ENCODE data around the gene ATAD3A. TPM values are rescaled to one million over a fixed set of nuclear protein-coding genes. Genes with fewer than 3 reads are reported as not detected.
"Not testable (repeated sequence)": the region's sequence is repeated elsewhere in the genome, so short reads cannot be mapped to it uniquely, and the experiment has no call there.

Gene ATAD3A
- total and polyA plus RNA-seq, 2 experiments from 2014 or later = 36.5 to 80.3 TPM

- no peak overlapping the region for H3K4me2 ChIP-seq
- no peaks in the 10 kb centered on the region for H3K4me1 ChIP-seq (ENCODE audit: insufficient read depth)
- H3K27me3 ChIP-seq (ENCODE audit: insufficient read depth) = no peaks in the 10 kb centered on the region
- H4K20me1 ChIP-seq (replicated peaks; ENCODE audit: insufficient read depth) = no peaks in the 10 kb centered on the region
- no peak overlapping the region for H2AFZ ChIP-seq
- no peak for TF ChIP-seq ZNF114 (CRISPR knock-in tag; IDR thresholded peaks at IDR 0.05)
- no peak for TF ChIP-seq STAT1 (IDR thresholded peaks at IDR 0.05; ENCODE audit: unreplicated experiment)
- TF ChIP-seq JUNB (IDR thresholded peaks at IDR 0.05; ENCODE audit: unreplicated experiment) = no peak
- no peak for TF ChIP-seq REST (IDR thresholded peaks at IDR 0.05; ENCODE audit: unreplicated experiment)
- no peak for TF ChIP-seq EZH2 (IDR thresholded peaks at IDR 0.05; ENCODE audit: low read depth, unreplicated experiment)
- TF ChIP-seq CREB1 (CRISPR knock-in tag; IDR thresholded peaks at IDR 0.05; ENCODE audit: low read depth) = no peak
- TF ChIP-seq NANOG (IDR thresholded peaks at IDR 0.05; ENCODE audit: borderline replicate concordance) = no peak
- TF ChIP-seq ETS1 (IDR thresholded peaks at IDR 0.05) = no peak
- TF ChIP-seq EZH2phosphoT487 (IDR thresholded peaks at IDR 0.05; ENCODE audit: unreplicated experiment) = no peak
- TF ChIP-seq ZNF331 (CRISPR knock-in tag; IDR thresholded peaks at IDR 0.05; ENCODE audit: low read depth) = no peak
- no peak for TF ChIP-seq POLR2AphosphoS5 (IDR thresholded peaks at IDR 0.05; ENCODE audit: low read depth)
- no peak for TF ChIP-seq CTCF (conservative IDR thresholded peaks at IDR 0.05; ENCODE audit: low read depth in 2 of 2)
- H3K27ac ChIP-seq (ENCODE audit: low read depth) = no peak overlapping the region
- Mint-ChIP-seq H3K9me3 (peaks cover 5% of the 10 kb centered on the region; the same call in 1 of the 3 replicates), H3K36me3 (ENCODE audit: low read depth) (no peaks in the 10 kb centered on the region; the same call in 2 of the 3 replicates), H3K27ac (no peak overlapping the region), H3K4me1 (peaks cover 7% of the 10 kb centered on the region; the same call in 2 of the 3 replicates), H3K27me3 (ENCODE audit: insufficient read depth, low read depth, poor library complexity) (peaks cover 2% of the 10 kb centered on the region), H3K4me3 (no peak overlapping the region; the same call in 2 of the 3 replicates)
- ATAC-seq (no peak), DNase-seq (ENCODE audit: low spot score) (no peak)
- no peak overlapping the region for H3K4me3 ChIP-seq
- H3K9me2 ChIP-seq (ENCODE audit: insufficient read depth) = no peaks in the 10 kb centered on the region
- H3K79me2 ChIP-seq (replicated peaks; ENCODE audit: insufficient read depth) = no peaks in the 10 kb centered on the region
- no peaks in the 10 kb centered on the region for H3K36me3 ChIP-seq (ENCODE audit: insufficient read depth)
- 0 out of 2 replicates have a peak, but pooled peaks cover 2% of the 10 kb centered on the region for H3F3A ChIP-seq (replicated peaks; ENCODE audit: low read depth)
These were observed 4.7 kb upstream of the ATAD3A start for GRCh38 chr1:1507305-1507704.

DNA sequence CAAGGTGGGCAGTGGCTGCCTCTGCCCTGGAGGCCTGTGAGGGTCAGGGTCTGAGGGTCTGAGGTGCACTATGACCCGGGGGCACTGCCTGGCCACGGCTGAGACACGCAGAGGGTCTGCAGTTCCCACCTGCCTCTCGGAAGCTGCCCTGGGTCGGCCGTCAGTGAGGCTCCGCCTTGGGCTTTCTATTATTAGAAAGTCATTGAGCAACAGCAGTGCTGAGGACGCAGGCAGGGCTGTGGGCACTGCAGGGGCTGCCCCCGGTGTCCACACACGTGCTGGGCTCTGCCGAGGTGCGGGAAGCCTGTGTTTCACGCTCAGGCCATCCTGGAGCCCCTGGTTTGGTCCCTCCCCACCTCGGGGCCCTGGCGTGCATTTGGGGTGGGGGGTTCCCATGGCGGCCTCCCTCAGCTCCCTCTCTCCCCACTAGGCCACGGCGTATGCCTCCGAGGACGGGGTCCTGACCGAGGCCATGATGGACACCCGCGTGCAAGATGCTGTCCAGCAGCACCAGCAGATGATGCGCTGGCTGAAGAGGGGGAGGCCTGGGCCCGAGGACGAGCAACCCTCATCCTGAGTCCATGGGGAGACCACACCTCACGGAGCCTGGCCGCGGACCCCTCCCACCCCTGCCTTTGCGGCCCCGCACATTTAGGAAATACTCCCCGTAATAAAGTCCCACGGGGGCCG is 3.0 kb upstream of the ATAD3A start:
- H3K27ac ChIP-seq (ENCODE audit: low read depth); H3K4me3 Mint-ChIP-seq; H2AFZ ChIP-seq; H3K27me3 Mint-ChIP-seq (ENCODE audit: insufficient read depth, low read depth, poor library complexity); ATAC-seq; H3K4me2 ChIP-seq; H3F3A ChIP-seq (replicated peaks; ENCODE audit: low read depth); H3K79me2 ChIP-seq (replicated peaks; ENCODE audit: insufficient read depth); H3K36me3 ChIP-seq (ENCODE audit: insufficient read depth); H3K27me3 ChIP-seq (ENCODE audit: insufficient read depth); H4K20me1 ChIP-seq (replicated peaks; ENCODE audit: insufficient read depth); H3K36me3 Mint-ChIP-seq (ENCODE audit: low read depth); H3K4me3 ChIP-seq; DNase-seq (ENCODE audit: low spot score); H3K4me1 ChIP-seq (ENCODE audit: insufficient read depth); H3K9me2 ChIP-seq (ENCODE audit: insufficient read depth); H3K27ac Mint-ChIP-seq; H3K9me3 Mint-ChIP-seq; H3K4me1 Mint-ChIP-seq: not testable (repeated sequence)

DNA sequence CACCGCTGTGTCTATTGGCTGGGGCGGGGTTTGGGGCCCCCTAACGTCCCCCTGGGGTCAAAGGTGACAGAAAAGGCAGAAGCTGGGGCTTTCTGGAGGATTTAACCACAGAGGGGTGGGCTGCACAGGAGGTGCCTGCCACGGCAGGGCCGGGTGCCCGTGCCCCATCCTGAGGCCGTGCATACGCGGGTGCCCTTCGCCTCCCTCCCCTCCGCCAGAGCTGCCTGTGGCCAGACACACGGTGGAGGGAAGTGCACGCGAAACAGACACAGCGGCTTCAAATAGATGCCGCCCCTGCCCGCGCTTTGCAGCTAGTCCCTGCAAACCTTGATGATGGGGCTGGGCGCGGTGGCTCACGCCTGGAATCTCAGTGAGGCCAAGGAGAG is 2.5 kb upstream of the ATAD3A start:
- H3K79me2 ChIP-seq (replicated peaks; ENCODE audit: insufficient read depth); H3K27me3 ChIP-seq (ENCODE audit: insufficient read depth); H3K36me3 ChIP-seq (ENCODE audit: insufficient read depth); H3K4me3 Mint-ChIP-seq; H3K4me1 ChIP-seq (ENCODE audit: insufficient read depth); H3K4me3 ChIP-seq; H3K9me3 Mint-ChIP-seq; H3F3A ChIP-seq (replicated peaks; ENCODE audit: low read depth); H3K4me1 Mint-ChIP-seq; DNase-seq (ENCODE audit: low spot score); H3K9me2 ChIP-seq (ENCODE audit: insufficient read depth); ATAC-seq; H4K20me1 ChIP-seq (replicated peaks; ENCODE audit: insufficient read depth); H3K27ac Mint-ChIP-seq; H2AFZ ChIP-seq; H3K4me2 ChIP-seq; H3K36me3 Mint-ChIP-seq (ENCODE audit: low read depth); H3K27ac ChIP-seq (ENCODE audit: low read depth); H3K27me3 Mint-ChIP-seq (ENCODE audit: insufficient read depth, low read depth, poor library complexity): not testable (repeated sequence)

All from GM23338 (cell line).